HepG2 (cell line): ENCODE results near the gene PXMP2. TPM values are rescaled to one million over a fixed set of nuclear protein-coding genes. Genes with fewer than 3 reads are reported as not detected.

Source experiments
- ATAC-seq: fragments of 200-7000 bp; cut with Tn5 transposase; 3 replicates; pipeline ENCODE4 v1.9.1; 2020; ENCODE audit warnings: mild to moderate bottlenecking, moderate library complexity
- BruUV-seq: library from RNA; stranded (reverse); fragments of 400-500 nt; replicated peaks from 2 replicates; lab custom pipeline; 2021; lab: Mats Ljungman, UMichigan
- CTCF ChIA-PET: fragments of 300-600 bp; formaldehyde crosslinking; extraction: SDS; loops from one replicate; lab custom pipeline; 2021; ENCODE audit warnings: low total read pairs, inconsistent platforms, low intra/inter-chr PET ratio; lab: Yijun Ruan, JAX
- POLR2A ChIA-PET: fragments of 350-600 bp; sonication (Branson Sonifier 250); formaldehyde crosslinking; loops from one replicate; lab custom pipeline; 2020; ENCODE audit warnings: antibody characterized with exemption, inconsistent platforms; lab: Yijun Ruan, JAX
- DNase-seq: peaks from one replicate; pipeline ENCODE4 v3.0.0-alpha.2; 2015; ENCODE audit warnings: low spot score
- FAIRE-seq: peaks from 3 replicates; lab custom pipeline; 2011; peaks lifted over from hg19 to GRCh38; lab: Jason Lieb, UNC
- H2AFZ ChIP-seq: one replicate; pipeline ENCODE4 v1.6.1; 2011; ENCODE audit warnings: low read length, inconsistent platforms
- H3K27ac ChIP-seq: fragments of 300-600 bp; 3 replicates; pipeline ENCODE4 v1.8.0; 2011; ENCODE audit warnings: mixed run types, mild to moderate bottlenecking, mixed read lengths, low read length, inconsistent platforms; ENCODE audit not compliant: insufficient read depth; ENCODE audit errors: extremely low read length
- H3K27me3 ChIP-seq, 2 experiments: fragments of 200-600 bp in 1 of 2; 2 replicates in 1 of 2; 3 replicates in 1 of 2; pipeline versions ENCODE4 v1.6.0 to v1.8.0; 2011; ENCODE audit warnings: low read length in 2 of 2, mild to moderate bottlenecking in 2 of 2, moderate library complexity in 2 of 2, inconsistent platforms in 1 of 2; ENCODE audit not compliant: insufficient read depth in 2 of 2, control insufficient read depth in 1 of 2
- H3K36me3 ChIP-seq, 2 experiments: fragments of 200-600 bp in 1 of 2; replicated peaks in 1 of 2; 2 replicates in 1 of 2; 3 replicates in 1 of 2; pipeline versions ENCODE4 v1.5.1 to v1.8.0; 2011; ENCODE audit warnings: low read length in 2 of 2, inconsistent platforms in 1 of 2; ENCODE audit not compliant: insufficient read depth in 2 of 2, control insufficient read depth in 1 of 2
- H3K4me1 ChIP-seq: 2 replicates; pipeline ENCODE4 v1.5.1; 2012; ENCODE audit warnings: low read length, inconsistent platforms; ENCODE audit not compliant: insufficient read depth
- H3K4me2 ChIP-seq: 2 replicates; pipeline ENCODE4 v1.6.0; 2011; ENCODE audit warnings: low read depth, low read length, inconsistent platforms
- H3K4me3 ChIP-seq, 3 experiments: fragments of 200-600 bp in 1 of 3; sonication (generic), shearing (Covaris generic) in 1 of 3; replicated peaks in 1 of 3; 2 replicates each; pipeline ENCODE4 v1.5.1; 2011 to 2016; ENCODE audit warnings: low read length in 3 of 3, inconsistent platforms in 2 of 3, low read depth in 2 of 3, mild to moderate bottlenecking in 2 of 3, control low read depth in 1 of 3, mixed read lengths in 1 of 3; ENCODE audit not compliant: insufficient read depth in 1 of 3
- H3K79me2 ChIP-seq: one replicate; pipeline ENCODE4 v1.6.1; 2011; ENCODE audit warnings: low read length, inconsistent platforms; ENCODE audit not compliant: insufficient read depth
- H3K9ac ChIP-seq: 2 replicates; pipeline ENCODE4 v1.6.0; 2011; ENCODE audit warnings: mild to moderate bottlenecking, low read depth, low read length, inconsistent platforms; ENCODE audit not compliant: insufficient read depth
- H3K9me3 ChIP-seq: 2 replicates; pipeline ENCODE4 v1.5.1; 2012; ENCODE audit warnings: mild to moderate bottlenecking, low read length
- H4K20me1 ChIP-seq: 2 replicates; pipeline ENCODE4 v1.6.0; 2011; ENCODE audit warnings: inconsistent platforms, mild to moderate bottlenecking, low read length, moderate library complexity; ENCODE audit not compliant: insufficient read depth
- AHR ChIP-seq: IDR thresholded peaks from 2 replicates; pipeline ENCODE4 v1.6.1; 2018; ENCODE audit warnings: missing genetic modification reagents, missing compliant biosample characterization
- ASH2L ChIP-seq: fragments of 300-600, 200-600 bp; sonication (generic); IDR thresholded peaks from 2 replicates; pipeline ENCODE4 v1.7.0; 2017; ENCODE audit warnings: low read depth, mild to moderate bottlenecking, moderate library complexity, mixed read lengths, low read length; ENCODE audit not compliant: insufficient read length
- CTCF ChIP-seq: sonication (generic); formaldehyde crosslinking; IDR thresholded peaks from 2 replicates; pipeline ENCODE4 v1.5.0; 2020; ENCODE audit warnings: mild to moderate bottlenecking, missing genetic modification reagents, moderate library complexity
- NR1H2 ChIP-seq: sonication (generic); formaldehyde crosslinking; IDR thresholded peaks from 2 replicates; pipeline ENCODE4 v1.8.1; 2022; ENCODE audit warnings: low read depth, missing genetic modification reagents, borderline replicate concordance
- RARA ChIP-seq: IDR thresholded peaks from 2 replicates; pipeline ENCODE4 v1.6.1; 2016; ENCODE audit warnings: missing genetic modification reagents, missing compliant biosample characterization
- SRSF9 ChIP-seq: fragments of 200-400 bp; formaldehyde crosslinking; IDR thresholded peaks from 2 replicates; pipeline ENCODE4 v1.6.1; 2018; ENCODE audit warnings: borderline replicate concordance, mild to moderate bottlenecking, low read depth, low read length; ENCODE audit not compliant: insufficient read depth, poor library complexity, severe bottlenecking
- ZMYM3 ChIP-seq: sonication (generic); formaldehyde crosslinking; IDR thresholded peaks from 2 replicates; pipeline ENCODE4 v1.5.1; 2020; ENCODE audit warnings: mild to moderate bottlenecking, missing genetic modification reagents
- ZNF329 ChIP-seq: sonication (generic); formaldehyde crosslinking; IDR thresholded peaks from 2 replicates; pipeline ENCODE4 v1.9.0; 2021; ENCODE audit warnings: low read depth, mild to moderate bottlenecking, missing genetic modification reagents
- ZNF501 ChIP-seq: sonication (generic); formaldehyde crosslinking; IDR thresholded peaks from 2 replicates; pipeline ENCODE4 v1.5.1; 2020; ENCODE audit warnings: mild to moderate bottlenecking, moderate library complexity, missing genetic modification reagents
- WGBS: methylation state at CpG from one replicate; pipeline ENCODE4 v1.1.6; 2017; ENCODE audit warnings: low lambda C conversion rate; 5-methylcytosine and 5-hydroxymethylcytosine counted together
- in situ Hi-C: cut with HindIII; loops from 2 replicates; pipeline ENCODE4 v1.10.0; 2017; ENCODE audit warnings: low pct_unique_long_range_greater_than_20kb; ENCODE audit not compliant: extremely low pct_ligation_motif_present
- intact Hi-C: fragments of 100-400 bp; cut with micrococcal nuclease; formaldehyde crosslinking; loops from one replicate; pipeline ENCODE4 v1.10.0; 2022; ENCODE audit not compliant: unreplicated experiment
- polyA plus RNA-seq, 8 experiments: library from polyadenylated mRNA; depleted of rRNA in 3 of 8; stranded (reverse) in 7 of 8; unstranded in 1 of 8; fragments of >200 nt; fragmentation: Illumina TruSeq in 4 of 8; extraction: Trizol in 4 of 8; gene quantifications; 2 replicates each; pipeline versions ENCODE4 v1.2.1 to v1.2.3, GENCODE V29; 2011 to 2016; ENCODE audit warnings: low read depth in 4 of 8, missing spikeins in 1 of 8, mixed read lengths in 1 of 8; ENCODE audit not compliant: insufficient read depth in 1 of 8
- total RNA-seq, 5 experiments: library from RNA; depleted of rRNA; stranded (reverse); fragments of >200 nt; fragmentation: Illumina TruSeq; extraction: Trizol; gene quantifications; 2 replicates each; pipeline ENCODE4 v1.2.3, GENCODE V29; 2016; ENCODE audit warnings: low read depth in 1 of 5
- TF ChIP-seq, protein P1 (sequence below): sonication (generic); formaldehyde crosslinking; IDR thresholded peaks from 2 replicates; pipeline ENCODE4 v1.4.0; 2020; ENCODE audit warnings: missing genetic modification reagents
- TF ChIP-seq, protein P2 (sequence below): sonication (generic); formaldehyde crosslinking; IDR thresholded peaks from 2 replicates; pipeline ENCODE4 v1.5.1; 2020; ENCODE audit warnings: mild to moderate bottlenecking, missing genetic modification reagents, moderate library complexity

PXMP2 gene
- total and polyA plus RNA-seq, 2 of the 13 experiments (the other 11 are each of a cell fraction or from before 2014, with no cell fraction given), result 25.5 to 42.9 TPM

DNA sequence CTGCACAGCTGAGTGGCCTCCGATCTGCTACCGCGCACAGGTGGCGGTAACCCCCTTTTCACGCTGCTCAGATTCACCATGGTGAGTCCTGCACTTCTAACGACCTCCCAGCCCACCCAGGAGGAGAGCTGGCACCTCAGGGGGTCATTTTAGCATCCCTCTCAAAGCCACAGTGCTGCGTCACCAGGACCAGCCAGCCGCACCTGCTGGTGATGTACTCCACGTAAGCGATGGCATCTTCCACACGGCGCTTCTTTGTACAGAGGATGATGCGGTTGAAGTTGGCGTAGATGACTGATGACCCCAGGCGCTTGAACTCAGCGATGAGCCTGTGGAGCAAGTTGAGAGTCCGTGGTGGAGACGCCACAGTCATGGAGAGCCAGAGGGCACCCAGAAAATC lies 49.6 kb upstream of the PXMP2 start (continued):
- no peak for TF ChIP-seq NR1H2 (CRISPR knock-in tag)
- TF ChIP-seq, protein P1, sequence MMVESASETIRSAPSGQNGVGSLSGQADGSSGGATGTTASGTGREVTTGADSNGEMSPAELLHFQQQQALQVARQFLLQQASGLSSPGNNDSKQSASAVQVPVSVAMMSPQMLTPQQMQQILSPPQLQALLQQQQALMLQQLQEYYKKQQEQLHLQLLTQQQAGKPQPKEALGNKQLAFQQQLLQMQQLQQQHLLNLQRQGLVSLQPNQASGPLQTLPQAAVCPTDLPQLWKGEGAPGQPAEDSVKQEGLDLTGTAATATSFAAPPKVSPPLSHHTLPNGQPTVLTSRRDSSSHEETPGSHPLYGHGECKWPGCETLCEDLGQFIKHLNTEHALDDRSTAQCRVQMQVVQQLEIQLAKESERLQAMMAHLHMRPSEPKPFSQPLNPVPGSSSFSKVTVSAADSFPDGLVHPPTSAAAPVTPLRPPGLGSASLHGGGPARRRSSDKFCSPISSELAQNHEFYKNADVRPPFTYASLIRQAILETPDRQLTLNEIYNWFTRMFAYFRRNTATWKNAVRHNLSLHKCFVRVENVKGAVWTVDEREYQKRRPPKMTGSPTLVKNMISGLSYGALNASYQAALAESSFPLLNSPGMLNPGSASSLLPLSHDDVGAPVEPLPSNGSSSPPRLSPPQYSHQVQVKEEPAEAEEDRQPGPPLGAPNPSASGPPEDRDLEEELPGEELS (CRISPR knock-in tag), result no peak
- TF ChIP-seq ZNF501 (CRISPR knock-in tag), result no peak
- no peak for TF ChIP-seq ZMYM3 (CRISPR knock-in tag)
- no peak for TF ChIP-seq RARA (CRISPR knock-in tag)
- no peak for TF ChIP-seq ASH2L

GRCh38 chr12:132638541-132639408 lies 48.6 kb upstream of the PXMP2 start:
- in situ Hi-C loops (no loop called here), intact Hi-C loops (no loop called here)
- H3K27me3 ChIP-seq, result no peaks in the 10 kb centered on the region
- ATAC-seq (peak; percentile 71), FAIRE-seq (peak; percentile 65), DNase-seq (peak; percentile 17)
- H3K79me2 ChIP-seq, result no peaks in the 10 kb centered on the region
- no peak overlapping the region for H3K4me3 ChIP-seq
- ChIA-PET CTCF (interaction anchor here (1.3 kb wide), 1 partner anchor 38 kb away, joined by 4 read pairs; no protein-coding TSS in a partner anchor), POLR2A (no interaction called here)
- no peak overlapping the region for H3K9ac ChIP-seq
- no peak overlapping the region for H3K4me2 ChIP-seq
- no TSS peak for BruUV-seq
- H2AFZ ChIP-seq, result no peak overlapping the region
- no peaks in the 10 kb centered on the region for H3K9me3 ChIP-seq
- WGBS, result 87% methylated on average over 22 of the region's 25 CpGs
- H3K36me3 ChIP-seq, result peaks cover 43 to 83% of the 10 kb centered on the region in 2 experiments; a peak in 4 of 5 replicates
- no peak overlapping the region for H3K27ac ChIP-seq
- H4K20me1 ChIP-seq, result no peaks in the 10 kb centered on the region; the same call in 1 of the 2 replicates
- no peaks in the 10 kb centered on the region for H3K4me1 ChIP-seq
- 0 out of 2 replicates have a peak, but pooled peaks have one; percentile 50 for TF ChIP-seq AHR (CRISPR knock-in tag)
- no peak for TF ChIP-seq SRSF9
- TF ChIP-seq, protein P2, sequence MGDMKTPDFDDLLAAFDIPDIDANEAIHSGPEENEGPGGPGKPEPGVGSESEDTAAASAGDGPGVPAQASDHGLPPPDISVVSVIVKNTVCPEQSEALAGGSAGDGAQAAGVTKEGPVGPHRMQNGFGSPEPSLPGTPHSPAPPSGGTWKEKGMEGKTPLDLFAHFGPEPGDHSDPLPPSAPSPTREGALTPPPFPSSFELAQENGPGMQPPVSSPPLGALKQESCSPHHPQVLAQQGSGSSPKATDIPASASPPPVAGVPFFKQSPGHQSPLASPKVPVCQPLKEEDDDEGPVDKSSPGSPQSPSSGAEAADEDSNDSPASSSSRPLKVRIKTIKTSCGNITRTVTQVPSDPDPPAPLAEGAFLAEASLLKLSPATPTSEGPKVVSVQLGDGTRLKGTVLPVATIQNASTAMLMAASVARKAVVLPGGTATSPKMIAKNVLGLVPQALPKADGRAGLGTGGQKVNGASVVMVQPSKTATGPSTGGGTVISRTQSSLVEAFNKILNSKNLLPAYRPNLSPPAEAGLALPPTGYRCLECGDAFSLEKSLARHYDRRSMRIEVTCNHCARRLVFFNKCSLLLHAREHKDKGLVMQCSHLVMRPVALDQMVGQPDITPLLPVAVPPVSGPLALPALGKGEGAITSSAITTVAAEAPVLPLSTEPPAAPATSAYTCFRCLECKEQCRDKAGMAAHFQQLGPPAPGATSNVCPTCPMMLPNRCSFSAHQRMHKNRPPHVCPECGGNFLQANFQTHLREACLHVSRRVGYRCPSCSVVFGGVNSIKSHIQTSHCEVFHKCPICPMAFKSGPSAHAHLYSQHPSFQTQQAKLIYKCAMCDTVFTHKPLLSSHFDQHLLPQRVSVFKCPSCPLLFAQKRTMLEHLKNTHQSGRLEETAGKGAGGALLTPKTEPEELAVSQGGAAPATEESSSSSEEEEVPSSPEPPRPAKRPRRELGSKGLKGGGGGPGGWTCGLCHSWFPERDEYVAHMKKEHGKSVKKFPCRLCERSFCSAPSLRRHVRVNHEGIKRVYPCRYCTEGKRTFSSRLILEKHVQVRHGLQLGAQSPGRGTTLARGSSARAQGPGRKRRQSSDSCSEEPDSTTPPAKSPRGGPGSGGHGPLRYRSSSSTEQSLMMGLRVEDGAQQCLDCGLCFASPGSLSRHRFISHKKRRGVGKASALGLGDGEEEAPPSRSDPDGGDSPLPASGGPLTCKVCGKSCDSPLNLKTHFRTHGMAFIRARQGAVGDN, result 0 out of 2 replicates have a peak, but pooled peaks have one; percentile 8
- no peak for TF ChIP-seq ZNF329 (CRISPR knock-in tag)
- TF ChIP-seq CTCF (CRISPR knock-in tag), result peak; percentile 79
